Motor neuron (in vitro differentiated cells): ENCODE data around the gene SLC39A13. TPM values are rescaled to one million over a fixed set of nuclear protein-coding genes. Genes with fewer than 3 reads are reported as not detected.

ENCODE experiments used
- ATAC-seq, 8 experiments: fragments of 200-7000 bp; cut with Tn5 transposase; replicated peaks in 6 of 8; 2 replicates each; pipeline ENCODE4 v1.8.0; 2021; ENCODE audit warnings: mild to moderate bottlenecking in 8 of 8, moderate library complexity in 8 of 8
- H3K27ac ChIP-seq, 2 donors: fragments of 250-450 bp; sonication (Bioruptor Pico); 2 replicates each; pipeline ENCODE4 v1.9.0; 2021; ENCODE audit warnings: antibody characterized with exemption in 2 of 2, mild to moderate bottlenecking in 2 of 2, moderate library complexity in 1 of 2
- H3K4me1 ChIP-seq, 2 donors: fragments of 250-450 bp; sonication (Bioruptor Pico); replicated peaks in 1 of 2; 2 replicates each; pipeline ENCODE4 v1.6.1; 2021; ENCODE audit warnings: antibody characterized with exemption in 2 of 2, mild to moderate bottlenecking in 2 of 2, moderate library complexity in 1 of 2
- H3K4me3 ChIP-seq, 5 donors: fragments of 250-450 bp; sonication (Bioruptor Pico); 2 replicates each; pipeline ENCODE4 v1.9.0; 2021; ENCODE audit warnings: antibody characterized with exemption in 5 of 5, mild to moderate bottlenecking in 5 of 5, moderate library complexity in 4 of 5
- WGBS, 10 experiments: fragments of 450-650 bp; shearing (Covaris generic); methylation state at CpG; one replicate each; pipeline ENCODE4 v1.0.0; 2022; 5-methylcytosine and 5-hydroxymethylcytosine counted together
- in situ Hi-C, 9 experiments: fragments of 400-800 bp; cut with MboI; loops; one replicate each; pipeline ENCODE4 v1.15.0; 2021; ENCODE audit warnings: low sequenced_read_pairs in 9 of 9, low pct_unique_long_range_greater_than_20kb in 2 of 9; ENCODE audit not compliant: unreplicated experiment in 9 of 9
- total RNA-seq, 8 experiments: library from RNA; unstranded; fragments of 300-600 nt; gene quantifications; 2 replicates each; pipeline versions ENCODE4 v1.2.3 to v1.2.4, GENCODE V29; 2022

Gene SLC39A13
- total RNA-seq, 8 experiments from 2014 or later: 13.8 to 31.6 (median 20.9) TPM

- in situ Hi-C loops: loop anchor here in 1 of 9 experiments (25.0 kb wide), 1 partner anchor 150 kb away; the partner anchor contains the start of genes CELF1 and PTPMT1
- H3K4me3 ChIP-seq: no peak overlapping the region
- ATAC-seq: no peak
- 0 to 100% (median 85%) methylated on average over 1 to 4 of the region's 12 CpGs; no CpG with 5 or more reads in 7 of the 10 experiments for WGBS, 10 experiments
- peaks cover 13 to 14% of the 10 kb centered on the region in 2 donors for H3K4me1 ChIP-seq
- no peak overlapping the region for H3K27ac ChIP-seq
Observed at GRCh38 chr11:47411884-47412746, 3.7 kb downstream of the SLC39A13 start.

GRCh38 chr11:47413351-47413750 lies 5.0 kb downstream of the SLC39A13 start:
- no peak overlapping the region for H3K27ac ChIP-seq
- no peak for ATAC-seq
- peaks cover 9% of the 10 kb centered on the region in 2 donors for H3K4me1 ChIP-seq
- in situ Hi-C loops: loop anchor here in 1 of 9 experiments (25.0 kb wide), 1 partner anchor 149 kb away; the partner anchor contains the start of genes CELF1 and PTPMT1
- WGBS, 10 experiments: 60 to 88% (median 87%) methylated on average over 2 to 9 of the region's 13 CpGs; no CpG with 5 or more reads in 7 of the 10 experiments
- no peak overlapping the region for H3K4me3 ChIP-seq

GRCh38 chr11:47413908-47414684 lies 5.7 kb downstream of the SLC39A13 start:
- ATAC-seq: peak in 5 of 8 experiments; percentile 3 to 20 (median 11)
- in situ Hi-C loops: loop anchor here in 1 of 9 experiments (25.0 kb wide), 1 partner anchor 148 kb away; the partner anchor contains the start of genes CELF1 and PTPMT1
- Histone ChIP-seq H3K4me1 (peaks cover 8% of the 10 kb centered on the region in 2 donors), H3K4me3 (no peak overlapping the region), H3K27ac (no peak overlapping the region)
- 24 to 100% (median 80%) methylated on average over 1 to 11 of the region's 16 CpGs; no CpG with 5 or more reads in 5 of the 10 experiments for WGBS, 10 experiments

- peak in 3 of 8 experiments; percentile 1 to 6 (median 6) for ATAC-seq
- Histone ChIP-seq H3K4me1 (peaks cover 2% of the 10 kb centered on the region in 2 donors), H3K27ac (no peak overlapping the region), H3K4me3 (no peak overlapping the region)
- in situ Hi-C loops: loop anchor here in 1 of 9 experiments (25.0 kb wide), 1 partner anchor 148 kb away; the partner anchor contains the start of genes CELF1 and PTPMT1
- 95 to 96% methylated on average over 4 of the region's 19 CpGs; no CpG with 5 or more reads in 8 of the 10 experiments for WGBS, 10 experiments
Observed at GRCh38 chr11:47414685-47415070, 6.3 kb downstream of the SLC39A13 start.

GRCh38 chr11:47415091-47415854 lies 6.9 kb downstream of the SLC39A13 start:
- in situ Hi-C loops: loop anchor here in 1 of 9 experiments (25.0 kb wide), 1 partner anchor 147 kb away; the partner anchor contains the start of genes CELF1 and PTPMT1
- Histone ChIP-seq H3K4me3 (no peak overlapping the region), H3K27ac (no peak overlapping the region), H3K4me1 (no peaks in the 10 kb centered on the region)
- WGBS, 10 experiments: 80 to 100% (median 91%) methylated on average over 2 to 6 of the region's 31 CpGs; no CpG with 5 or more reads in 6 of the 10 experiments
- ATAC-seq: peak in 5 of 8 experiments; percentile 3 to 23 (median 11)

GRCh38 chr11:47415949-47416472 lies 7.6 kb downstream of the SLC39A13 start:
- peak; percentile 13 to 90 (median 68) for ATAC-seq
- H3K4me1 ChIP-seq: no peaks in the 10 kb centered on the region
- WGBS, 10 experiments: 0 to 88% (median 7%) methylated on average over 1 to 7 of the region's 13 CpGs; no CpG with 5 or more reads in 5 of the 10 experiments
- no peak overlapping the region for H3K4me3 ChIP-seq
- H3K27ac ChIP-seq: no peak overlapping the region
- in situ Hi-C loops: loop anchor here in 1 of 9 experiments (25.0 kb wide), 1 partner anchor 146 kb away; the partner anchor contains the start of genes CELF1 and PTPMT1

- Histone ChIP-seq H3K4me1 (no peaks in the 10 kb centered on the region), H3K27ac (no peak overlapping the region), H3K4me3 (no peak overlapping the region)
- in situ Hi-C loops: loop anchor here in 1 of 9 experiments (25.0 kb wide), 1 partner anchor 145 kb away; the partner anchor contains the start of genes CELF1 and PTPMT1
- no peak for ATAC-seq
- WGBS, 10 experiments: 60 to 100% (median 83%) methylated on average over 1 to 5 of the region's 6 CpGs; no CpG with 5 or more reads in 5 of the 10 experiments
Observed at GRCh38 chr11:47417712-47418111, 9.3 kb downstream of the SLC39A13 start.

GRCh38 chr11:47418454-47419259 lies 10.3 kb downstream of the SLC39A13 start:
- in situ Hi-C loops: loop anchor here in 1 of 9 experiments (25.0 kb wide), 1 partner anchor 144 kb away; the partner anchor contains the start of genes CELF1 and PTPMT1
- Histone ChIP-seq H3K27ac (no peak overlapping the region), H3K4me1 (no peaks in the 10 kb centered on the region), H3K4me3 (no peak overlapping the region)
- 33 to 100% (median 93%) methylated on average over 1 to 15 of the region's 23 CpGs; no CpG with 5 or more reads in 3 of the 10 experiments for WGBS, 10 experiments
- ATAC-seq: peak in 3 of 8 experiments; percentile 4 to 6 (median 6)

GRCh38 chr11:47425611-47426010 lies 17.2 kb downstream of the SLC39A13 start:
- Histone ChIP-seq H3K4me3 (peak overlapping the region; percentile 68 to 97 (median 93)), H3K4me1 (peaks cover 5 to 8% of the 10 kb centered on the region in 2 donors), H3K27ac (peak overlapping the region; percentile 99)
- 0 to 4% (median 0%) methylated on average over 1 to 13 of the region's 14 CpGs; no CpG with 5 or more reads in 4 of the 10 experiments for WGBS, 10 experiments
- in situ Hi-C loops: no loop called here
- no peak for ATAC-seq

- Histone ChIP-seq H3K27ac (peak within 1 kb of the TSS; percentile 99), H3K4me3 (peak within 1 kb of the TSS; percentile 68 to 97 (median 93)), H3K4me1 (peaks cover 5 to 8% of the 10 kb centered on the region in 2 donors)
- in situ Hi-C loops: no loop called here
- peak; percentile 89 to 96 (median 94) for ATAC-seq
- 0 to 15% (median 0%) methylated on average over 1 to 24 of the region's 62 CpGs; no CpG with 5 or more reads in 3 of the 10 experiments for WGBS, 10 experiments
Observed at GRCh38 chr11:47426062-47426956, 17.9 kb downstream of the SLC39A13 start, which contains the start of gene PSMC3. Gene PSMC3, minus strand, starts transcription at chr11:47426439. Its CDS starts 160 bp downstream, at chr11:47426279.
